IMR-90 (cell line): Measurements from ENCODE around the gene ITSN2. TPM values are rescaled to one million over a fixed set of nuclear protein-coding genes. Genes with fewer than 3 reads are reported as not detected.

Experiments used
- ATAC-seq: fragments of 200-7000 bp; cut with Tn5 transposase; 2 replicates; pipeline ENCODE4 v1.9.1; 2020; ENCODE audit warnings: low read depth, mild to moderate bottlenecking, moderate library complexity
- BruUV-seq: library from RNA; stranded (reverse); fragments of 400-500 nt; replicated peaks from 2 replicates; lab custom pipeline; 2021; lab: Mats Ljungman, UMichigan
- CTCF ChIA-PET: fragments of 300-600 bp; formaldehyde crosslinking; extraction: SDS; loops from one replicate; lab custom pipeline; 2021; ENCODE audit warnings: antibody characterized with exemption; lab: Yijun Ruan, JAX
- POLR2A ChIA-PET: fragments of 300-600 bp; sonication (Branson Sonifier 250); formaldehyde crosslinking; loops from one replicate; lab custom pipeline; 2022; ENCODE audit warnings: antibody characterized with exemption; ENCODE audit not compliant: unreplicated experiment; lab: Charles Lee
- DNase-seq: peaks from one replicate; pipeline ENCODE4 v3.0.0; 2013
- H2AFZ ChIP-seq: replicated peaks from 2 replicates; pipeline ENCODE3; 2013; ENCODE audit warnings: low read length, mild to moderate bottlenecking; ENCODE audit not compliant: poor library complexity
- H2AK5ac ChIP-seq: 2 replicates; pipeline ENCODE4 v1.6.1; 2013; ENCODE audit warnings: low read depth, low read length, inconsistent platforms
- H2AK9ac ChIP-seq: replicated peaks from 2 replicates; pipeline ENCODE3; 2013; ENCODE audit warnings: mild to moderate bottlenecking, low read depth, low read length, moderate library complexity; ENCODE audit not compliant: poor library complexity
- H2BK120ac ChIP-seq: 2 replicates; pipeline ENCODE4 v1.6.1; 2013; ENCODE audit warnings: low read depth, low read length, inconsistent platforms
- H2BK15ac ChIP-seq: 3 replicates; pipeline ENCODE4 v1.6.1; 2013; ENCODE audit warnings: low read depth, low read length, inconsistent platforms
- H2BK20ac ChIP-seq: 2 replicates; pipeline ENCODE4 v1.6.1; 2013; ENCODE audit warnings: low read depth, mild to moderate bottlenecking, inconsistent platforms, low read length, moderate library complexity
- H2BK5ac ChIP-seq: 2 replicates; pipeline ENCODE4 v1.6.1; 2013; ENCODE audit warnings: mild to moderate bottlenecking, low read depth, low read length, inconsistent platforms; ENCODE audit not compliant: poor library complexity, severe bottlenecking
- H3K14ac ChIP-seq: replicated peaks from 2 replicates; pipeline ENCODE4 v1.6.1; 2013; ENCODE audit warnings: low read depth, low read length, inconsistent platforms
- H3K18ac ChIP-seq: 2 replicates; pipeline ENCODE4 v1.6.1; 2013; ENCODE audit warnings: low read depth, low read length, control low read depth
- H3K23ac ChIP-seq: 2 replicates; pipeline ENCODE4 v1.6.1; 2013; ENCODE audit warnings: low read depth, low read length, inconsistent platforms
- H3K27ac ChIP-seq: 2 replicates; pipeline ENCODE4 v1.5.1; 2013; ENCODE audit warnings: mild to moderate bottlenecking, control low read depth, low read length; ENCODE audit not compliant: insufficient read depth
- H3K27me3 ChIP-seq: 2 replicates; pipeline ENCODE4 v1.6.1; 2013; ENCODE audit warnings: low read length; ENCODE audit not compliant: control insufficient read depth, insufficient read depth
- H3K36me3 ChIP-seq: 2 replicates; pipeline ENCODE4 v1.6.1; 2013; ENCODE audit warnings: low read length, mixed read lengths; ENCODE audit not compliant: control insufficient read depth, insufficient read depth
- H3K4ac ChIP-seq: 2 replicates; pipeline ENCODE4 v1.6.1; 2013; ENCODE audit warnings: low read depth, low read length, inconsistent platforms
- H3K4me1 ChIP-seq: 2 replicates; pipeline ENCODE4 v1.6.1; 2013; ENCODE audit warnings: low read length, mixed read lengths; ENCODE audit not compliant: control insufficient read depth, insufficient read depth
- H3K4me2 ChIP-seq: 2 replicates; pipeline ENCODE4 v1.6.1; 2013; ENCODE audit warnings: low read depth, mild to moderate bottlenecking, control low read depth, low read length, moderate library complexity
- H3K4me3 ChIP-seq: 2 replicates; pipeline ENCODE4 v1.5.1; 2013; ENCODE audit warnings: low read depth, mild to moderate bottlenecking, control low read depth, low read length, moderate library complexity; ENCODE audit not compliant: insufficient read depth
- H3K56ac ChIP-seq: 2 replicates; pipeline ENCODE4 v1.6.1; 2013; ENCODE audit warnings: low read length, inconsistent platforms; ENCODE audit not compliant: insufficient read depth; ENCODE audit errors: extremely low read depth
- H3K79me1 ChIP-seq, 2 experiments: 2 replicates each; pipeline ENCODE4 v1.6.1; 2013; ENCODE audit warnings: low read length in 2 of 2, inconsistent platforms in 1 of 2, low read depth in 1 of 2
- H3K9ac ChIP-seq: 2 replicates; pipeline ENCODE4 v1.6.1; 2013; ENCODE audit warnings: low read depth, low read length, control low read depth
- H3K9me1 ChIP-seq: 2 replicates; pipeline ENCODE4 v1.6.1; 2013; ENCODE audit warnings: low read length, inconsistent platforms; ENCODE audit not compliant: insufficient read depth
- H3K9me3 ChIP-seq: 2 replicates; pipeline ENCODE4 v1.6.1; 2013; ENCODE audit warnings: low read length; ENCODE audit not compliant: control insufficient read depth, insufficient read depth
- H4K20me1 ChIP-seq: 2 replicates; pipeline ENCODE4 v1.6.1; 2013; ENCODE audit warnings: low read length, inconsistent platforms; ENCODE audit not compliant: insufficient read depth
- H4K5ac ChIP-seq: 2 replicates; pipeline ENCODE4 v1.6.1; 2013; ENCODE audit warnings: mild to moderate bottlenecking, low read depth, low read length, control low read depth
- H4K8ac ChIP-seq, 2 experiments: 2 replicates each; pipeline ENCODE4 v1.6.1; 2013; ENCODE audit warnings: low read depth in 2 of 2, low read length in 2 of 2, control low read depth in 1 of 2, inconsistent platforms in 1 of 2
- H4K91ac ChIP-seq: 2 replicates; pipeline ENCODE4 v1.6.1; 2013; ENCODE audit warnings: low read depth, low read length, inconsistent platforms; ENCODE audit not compliant: insufficient read depth
- BHLHE40 ChIP-seq: fragments of 150-350 bp; IDR thresholded peaks from 2 replicates; pipeline ENCODE4 v1.6.1; 2016; ENCODE audit warnings: mild to moderate bottlenecking, low read depth, low read length
- CEBPB ChIP-seq: IDR thresholded peaks from 2 replicates; pipeline ENCODE4 v1.6.1; 2012; ENCODE audit warnings: low read depth, low read length, improper control_type of control experiment
- CTCF ChIP-seq: conservative IDR thresholded peaks from 2 replicates; pipeline ENCODE4 v1.5.1; 2012; ENCODE audit warnings: mild to moderate bottlenecking, low read depth, low read length, improper control_type of control experiment
- MAFK ChIP-seq: IDR thresholded peaks from 2 replicates; pipeline ENCODE4 v1.6.1; 2012; ENCODE audit warnings: low read depth, low read length, improper control_type of control experiment
- NFE2L2 ChIP-seq: fragments of 150-350 bp; IDR thresholded peaks from 2 replicates; pipeline ENCODE4 v1.6.1; 2016; ENCODE audit warnings: low read depth, mild to moderate bottlenecking, low read length
- POLR2A ChIP-seq: IDR thresholded peaks from 2 replicates; pipeline ENCODE4 v1.6.1; 2012; ENCODE audit warnings: mild to moderate bottlenecking, low read depth, low read length
- RCOR1 ChIP-seq: IDR thresholded peaks from 2 replicates; pipeline ENCODE4 v1.6.1; 2012; ENCODE audit warnings: mild to moderate bottlenecking, low read length, improper control_type of control experiment; ENCODE audit not compliant: insufficient replicate concordance
- SMC3 ChIP-seq: fragments of 150-350 bp; IDR thresholded peaks from 2 replicates; pipeline ENCODE4 v1.6.1; 2016; ENCODE audit warnings: low read depth, mild to moderate bottlenecking, antibody characterized with exemption, low read length, moderate library complexity
- WGBS, 2 experiments: methylation state at CpG; one replicate each; pipeline versions ENCODE4 v1.1.5 to v1.1.7; 2013; ENCODE audit warnings: missing lambda C conversion rate in 2 of 2; ENCODE audit not compliant: insufficient read length in 1 of 2; ENCODE audit errors: extremely low coverage in 2 of 2; 5-methylcytosine and 5-hydroxymethylcytosine counted together
- dilution Hi-C: fragments of 300-500 bp; cut with HindIII; formaldehyde crosslinking; loops from one replicate; pipeline ENCODE4 v1.14.3; 2018; ENCODE audit warnings: low sequenced_read_pairs; ENCODE audit not compliant: unreplicated experiment
- in situ Hi-C: fragments of 300-500 bp; cut with MboI; formaldehyde crosslinking; loops from 3 replicates; pipeline ENCODE4 v1.14.3; 2019; ENCODE audit warnings: low sequenced_read_pairs, inconsistent platforms, mixed read lengths
- intact Hi-C: fragments of 100-400 bp; cut with micrococcal nuclease; formaldehyde crosslinking; loops from 2 replicates; pipeline ENCODE4 v1.10.0; 2022
- polyA plus RNA-seq, 3 experiments: library from polyadenylated mRNA; depleted of rRNA; stranded (reverse); fragments of >200 nt; gene quantifications; 2 replicates each; pipeline ENCODE4 v1.2.3, GENCODE V29; 2012; ENCODE audit warnings: low replicate concordance in 1 of 3
- total RNA-seq: library from RNA; depleted of rRNA; stranded (reverse); fragments of >200 nt; gene quantifications from 2 replicates; pipeline ENCODE4 v1.2.3, GENCODE V29; 2012
- TF ChIP-seq, protein P1 (sequence below): fragments of 150-350 bp; IDR thresholded peaks from 2 replicates; pipeline ENCODE4 v1.6.1; 2017; ENCODE audit warnings: mild to moderate bottlenecking, antibody characterized with exemption, low read length, low read depth
- TF ChIP-seq, protein P2 (sequence below): fragments of 150-350 bp; IDR thresholded peaks from 2 replicates; pipeline ENCODE4 v1.6.1; 2016; ENCODE audit warnings: low read depth, mild to moderate bottlenecking, low read length, moderate library complexity, borderline replicate concordance

ITSN2 gene
- total and polyA plus RNA-seq, 2 of the 4 experiments (the other 2 are of a cell fraction) = 10.7 to 17.2 TPM

DNA sequence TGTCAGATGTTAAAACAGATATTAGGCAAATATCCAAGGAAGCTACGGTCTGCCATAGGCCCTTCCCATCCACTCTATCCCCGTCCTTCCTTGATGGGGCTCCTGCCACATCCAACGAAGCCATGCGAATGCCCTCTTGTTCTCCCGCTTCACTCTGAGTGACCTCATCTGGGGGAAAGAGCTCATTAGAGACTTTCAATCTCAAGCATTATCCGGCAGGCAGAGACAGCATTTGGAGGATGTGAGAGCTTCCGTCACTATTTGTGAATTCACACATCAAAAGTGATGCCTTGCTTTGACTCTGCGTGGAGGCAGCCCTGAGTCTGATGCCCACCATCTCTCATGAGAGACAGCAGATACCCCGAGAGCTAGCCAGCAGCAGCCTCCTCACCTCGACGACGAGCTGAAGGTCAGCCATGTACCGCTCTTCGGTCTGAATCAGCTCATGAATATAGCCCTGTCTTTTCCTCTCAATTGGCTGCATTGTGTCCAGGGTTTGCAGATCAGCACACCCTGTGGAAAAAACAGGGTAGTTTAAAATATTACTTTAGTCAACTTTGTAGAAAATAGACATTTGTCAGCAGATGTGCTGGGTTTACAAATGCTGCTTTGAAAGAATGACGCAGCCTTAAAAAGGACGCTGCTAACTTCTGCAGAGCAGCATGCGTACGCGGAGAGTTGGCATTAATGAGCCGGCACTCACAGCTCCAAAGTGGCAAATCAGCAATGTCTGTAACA is 139.6 kb downstream of the ITSN2 start:
- Histone ChIP-seq H2BK15ac (no peak overlapping the region), H3K36me3 (peaks cover 15% of the 10 kb centered on the region), H3K18ac (no peak overlapping the region), H2AK5ac (no peak overlapping the region), H4K20me1 (no peaks in the 10 kb centered on the region), H2BK5ac (no peak overlapping the region), H2AK9ac (no peak overlapping the region), H4K5ac (no peak overlapping the region), H3K27ac (no peak overlapping the region), H2AFZ (no peak overlapping the region), H3K4me1 (peaks cover 2% of the 10 kb centered on the region; the same call in 1 of the 2 replicates), H2BK20ac (no peak overlapping the region), H3K9me1 (peaks cover 7% of the 10 kb centered on the region; the same call in 1 of the 2 replicates), H3K79me1 (no peaks in the 10 kb centered on the region), H3K9me3 (no peaks in the 10 kb centered on the region), H3K27me3 (no peaks in the 10 kb centered on the region), H3K4me3 (no peak overlapping the region), H3K14ac (no peak overlapping the region), H4K8ac (no peak overlapping the region), H4K91ac (no peak overlapping the region), H3K9ac (no peak overlapping the region), H3K56ac (no peak overlapping the region), H3K4me2 (no peak overlapping the region), H2BK120ac (no peak overlapping the region), H3K23ac (no peak overlapping the region), H3K4ac (no peak overlapping the region)
- WGBS, 2 experiments = 85% methylated on average over 5 of the region's 20 CpGs; no CpG with 5 or more reads in 1 of the 2 experiments
- no peak for DNase-seq
- in situ Hi-C loops (no loop called here), intact Hi-C loops (no loop called here), dilution Hi-C loops (no loop called here)
- CTCF ChIA-PET = interaction anchor here (0.5 kb wide), 1 partner anchor 18 kb away, joined by 3 read pairs; no protein-coding TSS in a partner anchor
- TF ChIP-seq RCOR1 (no peak), NFE2L2 (no peak), CTCF (no peak), CEBPB (no peak), MAFK (no peak), POLR2A (no peak), BHLHE40 (no peak), SMC3 (no peak)
- TF ChIP-seq, protein P1, sequence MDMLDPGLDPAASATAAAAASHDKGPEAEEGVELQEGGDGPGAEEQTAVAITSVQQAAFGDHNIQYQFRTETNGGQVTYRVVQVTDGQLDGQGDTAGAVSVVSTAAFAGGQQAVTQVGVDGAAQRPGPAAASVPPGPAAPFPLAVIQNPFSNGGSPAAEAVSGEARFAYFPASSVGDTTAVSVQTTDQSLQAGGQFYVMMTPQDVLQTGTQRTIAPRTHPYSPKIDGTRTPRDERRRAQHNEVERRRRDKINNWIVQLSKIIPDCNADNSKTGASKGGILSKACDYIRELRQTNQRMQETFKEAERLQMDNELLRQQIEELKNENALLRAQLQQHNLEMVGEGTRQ = no peak
- TF ChIP-seq, protein P2, sequence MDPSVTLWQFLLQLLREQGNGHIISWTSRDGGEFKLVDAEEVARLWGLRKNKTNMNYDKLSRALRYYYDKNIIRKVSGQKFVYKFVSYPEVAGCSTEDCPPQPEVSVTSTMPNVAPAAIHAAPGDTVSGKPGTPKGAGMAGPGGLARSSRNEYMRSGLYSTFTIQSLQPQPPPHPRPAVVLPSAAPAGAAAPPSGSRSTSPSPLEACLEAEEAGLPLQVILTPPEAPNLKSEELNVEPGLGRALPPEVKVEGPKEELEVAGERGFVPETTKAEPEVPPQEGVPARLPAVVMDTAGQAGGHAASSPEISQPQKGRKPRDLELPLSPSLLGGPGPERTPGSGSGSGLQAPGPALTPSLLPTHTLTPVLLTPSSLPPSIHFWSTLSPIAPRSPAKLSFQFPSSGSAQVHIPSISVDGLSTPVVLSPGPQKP = no peak
- ATAC-seq = no peak
- POLR2A ChIA-PET = no interaction called here
- no TSS peak for BruUV-seq
